HUES6 (cell line): ENCODE results near the gene G3BP1.

Experiments used
- H3K27ac ChIP-seq: 2 replicates; pipeline ENCODE4 v1.7.0; 2013; ENCODE audit warnings: low read depth, mild to moderate bottlenecking, low read length, inconsistent platforms
- H3K27me3 ChIP-seq: 2 replicates; pipeline ENCODE4 v1.6.1; 2013; ENCODE audit warnings: low read length; ENCODE audit not compliant: control insufficient read depth, insufficient read depth
- H3K36me3 ChIP-seq: 2 replicates; pipeline ENCODE4 v1.6.1; 2013; ENCODE audit warnings: low read length; ENCODE audit not compliant: control insufficient read depth, insufficient read depth
- H3K4me1 ChIP-seq: 2 replicates; pipeline ENCODE4 v1.6.1; 2013; ENCODE audit warnings: low read length; ENCODE audit not compliant: control insufficient read depth, insufficient read depth
- H3K4me3 ChIP-seq: 2 replicates; pipeline ENCODE4 v1.5.1; 2013; ENCODE audit warnings: low read depth, low read length
- H3K9ac ChIP-seq: one replicate; pipeline ENCODE4 v1.6.1; 2013; ENCODE audit warnings: mild to moderate bottlenecking, low read length
- H3K9me3 ChIP-seq: 2 replicates; pipeline ENCODE4 v1.6.1; 2013; ENCODE audit warnings: low read depth, low read length; ENCODE audit not compliant: control insufficient read depth, insufficient read depth

Gene G3BP1

DNA sequence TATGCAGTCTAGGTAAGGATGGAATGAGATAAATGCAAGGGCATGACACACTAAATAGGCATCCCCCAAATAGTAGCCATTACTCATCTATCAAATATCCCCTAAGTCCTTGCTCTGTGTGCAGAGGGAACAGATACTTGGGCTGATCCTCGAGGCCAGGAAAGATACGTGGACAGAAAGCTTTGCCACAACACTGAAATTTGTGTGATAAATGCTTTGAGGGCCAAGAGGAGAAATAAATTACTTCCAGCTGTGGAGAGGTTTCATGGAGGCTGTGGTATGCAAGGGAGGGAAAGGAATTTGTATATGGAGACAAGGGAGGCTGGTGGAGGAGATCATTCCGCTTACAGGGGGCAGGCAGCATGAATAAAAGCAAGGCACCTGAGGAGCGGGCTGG, 31.8 kb upstream of the G3BP1 start:
- Histone ChIP-seq H3K36me3 (peaks cover 9% of the 10 kb centered on the region), H3K4me3 (no peak overlapping the region; the same call in 1 of the 2 replicates), H3K27ac (peak overlapping the region; percentile 39; the same call in 1 of the 2 replicates), H3K9ac (peak overlapping the region; percentile 68), H3K9me3 (no peaks in the 10 kb centered on the region), H3K4me1 (peaks cover 16% of the 10 kb centered on the region), H3K27me3 (no peaks in the 10 kb centered on the region)

DNA sequence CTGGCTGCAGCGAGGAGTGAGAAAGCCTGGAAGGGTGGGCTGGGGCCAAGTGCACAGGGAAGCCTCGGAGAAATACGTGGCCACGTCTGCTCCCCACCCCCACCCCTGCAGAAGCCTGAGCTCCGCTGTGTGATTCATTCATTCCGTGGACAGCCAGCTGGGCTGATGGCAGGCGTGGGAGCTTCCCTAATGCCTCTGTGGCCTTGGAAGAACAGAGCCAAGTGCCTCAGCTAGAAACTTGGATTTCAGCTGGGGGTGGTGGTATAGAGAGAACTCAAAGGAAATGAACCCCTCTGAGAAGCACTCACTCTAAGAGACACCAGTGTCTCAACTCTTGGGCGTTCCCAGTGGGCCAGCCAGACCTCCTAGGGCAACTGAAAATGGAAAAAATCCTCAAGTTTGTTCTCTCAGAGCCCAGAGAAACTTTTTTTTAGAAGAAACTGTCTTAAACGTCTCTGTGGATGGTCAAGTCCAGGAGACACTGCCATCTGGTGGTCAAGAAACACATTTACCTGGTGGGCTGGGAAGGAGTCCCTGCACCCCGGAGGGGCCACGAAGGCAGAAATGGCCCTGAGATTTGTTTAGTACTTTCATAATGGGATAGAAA, 31.3 kb upstream of the G3BP1 start:
- H3K27ac ChIP-seq: peak overlapping the region; percentile 64; the same call in 1 of the 2 replicates
- peaks cover 16% of the 10 kb centered on the region for H3K4me1 ChIP-seq
- H3K36me3 ChIP-seq: peaks cover 14% of the 10 kb centered on the region
- H3K9ac ChIP-seq: peak overlapping the region; percentile 68
- H3K4me3 ChIP-seq: no peak overlapping the region; the same call in 1 of the 2 replicates
- H3K9me3 ChIP-seq: no peaks in the 10 kb centered on the region
- H3K27me3 ChIP-seq: no peaks in the 10 kb centered on the region

DNA sequence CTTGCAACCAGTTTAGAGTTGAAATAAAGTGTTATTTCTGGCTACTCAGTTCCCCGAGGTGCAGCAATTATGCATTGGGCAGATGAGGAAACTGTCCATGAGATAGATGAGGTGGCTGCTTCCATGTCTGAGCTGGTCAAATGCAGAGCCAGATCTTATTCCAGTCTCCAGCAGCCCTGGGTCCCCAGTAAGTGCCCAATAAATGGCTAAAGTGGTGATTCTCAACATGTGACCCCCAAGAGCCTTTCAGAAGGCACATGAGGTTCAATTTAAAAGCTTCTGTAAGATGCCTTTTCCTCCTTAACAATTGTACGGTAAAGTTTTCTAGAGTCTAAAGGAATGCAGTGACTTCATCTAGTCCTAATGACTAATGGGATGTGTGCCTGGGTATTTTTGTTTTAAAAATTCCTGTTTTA, 30.8 kb upstream of the G3BP1 start:
- H3K36me3 ChIP-seq: peaks cover 19% of the 10 kb centered on the region
- peaks cover 16% of the 10 kb centered on the region for H3K4me1 ChIP-seq
- no peak overlapping the region for H3K27ac ChIP-seq
- H3K9ac ChIP-seq: no peak overlapping the region
- H3K9me3 ChIP-seq: no peaks in the 10 kb centered on the region
- no peak overlapping the region for H3K4me3 ChIP-seq
- H3K27me3 ChIP-seq: no peaks in the 10 kb centered on the region

DNA sequence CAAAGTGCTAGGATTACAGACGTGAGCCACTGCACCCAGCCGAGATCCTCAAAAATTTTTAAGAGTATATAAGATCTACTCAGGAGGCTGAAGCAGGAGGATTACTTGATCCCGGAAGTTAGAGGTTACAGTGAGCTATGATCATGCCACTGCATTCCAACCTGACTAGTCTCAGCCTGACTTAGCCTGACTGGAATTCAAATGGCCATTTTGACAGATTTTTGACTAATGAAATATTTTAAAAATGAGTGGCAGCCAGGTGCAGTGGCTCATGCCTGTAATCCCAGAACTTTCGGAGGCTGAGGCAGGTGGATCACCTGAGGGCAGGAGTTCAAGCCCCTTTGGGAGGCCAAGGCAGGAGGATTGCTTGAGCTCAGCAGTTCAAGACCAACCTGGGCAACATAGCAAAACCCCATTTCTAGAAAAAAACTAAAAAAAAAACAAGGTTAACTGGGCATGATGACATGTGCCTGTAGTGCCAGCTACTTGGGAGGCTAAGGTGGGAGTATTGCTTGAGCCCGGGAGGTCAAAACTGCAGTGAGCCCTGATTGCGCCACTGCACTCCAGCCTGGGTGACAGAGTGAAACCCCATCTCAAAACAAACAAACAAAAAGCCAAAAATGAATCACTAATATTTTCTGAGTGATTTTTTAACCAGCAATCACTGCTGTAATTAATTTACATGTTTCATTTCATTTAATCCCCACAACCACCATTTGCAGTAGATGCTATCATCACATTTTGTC, 29.9 kb upstream of the G3BP1 start:
- Histone ChIP-seq H3K9ac (no peak overlapping the region), H3K9me3 (no peaks in the 10 kb centered on the region), H3K4me1 (peaks cover 16% of the 10 kb centered on the region), H3K27ac (no peak overlapping the region), H3K27me3 (no peaks in the 10 kb centered on the region), H3K36me3 (peaks cover 23% of the 10 kb centered on the region), H3K4me3 (no peak overlapping the region)

DNA sequence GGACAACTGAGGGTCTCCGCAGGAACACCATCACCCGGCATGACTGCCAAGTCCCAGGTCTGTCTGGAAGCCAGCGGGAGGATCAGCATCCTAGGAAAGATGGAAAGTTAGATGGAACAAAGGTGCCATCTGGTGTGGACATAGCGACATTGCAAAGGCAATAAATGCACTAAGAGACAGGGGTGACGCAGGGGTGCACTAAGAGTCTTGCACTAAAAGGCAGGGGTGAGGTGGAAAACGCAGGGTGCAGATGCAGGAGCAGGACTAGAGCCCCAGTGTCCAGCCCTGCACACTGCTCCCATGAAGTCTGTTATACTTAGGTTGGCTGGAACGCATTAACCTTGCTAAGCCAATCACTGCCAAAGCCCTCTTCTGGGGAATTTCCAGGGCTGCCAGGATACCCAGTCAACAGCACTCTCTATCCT, 28.9 kb upstream of the G3BP1 start:
- Histone ChIP-seq H3K9ac (no peak overlapping the region), H3K36me3 (peaks cover 23% of the 10 kb centered on the region), H3K9me3 (no peaks in the 10 kb centered on the region), H3K27me3 (no peaks in the 10 kb centered on the region), H3K27ac (no peak overlapping the region), H3K4me1 (peaks cover 16% of the 10 kb centered on the region), H3K4me3 (no peak overlapping the region)

DNA sequence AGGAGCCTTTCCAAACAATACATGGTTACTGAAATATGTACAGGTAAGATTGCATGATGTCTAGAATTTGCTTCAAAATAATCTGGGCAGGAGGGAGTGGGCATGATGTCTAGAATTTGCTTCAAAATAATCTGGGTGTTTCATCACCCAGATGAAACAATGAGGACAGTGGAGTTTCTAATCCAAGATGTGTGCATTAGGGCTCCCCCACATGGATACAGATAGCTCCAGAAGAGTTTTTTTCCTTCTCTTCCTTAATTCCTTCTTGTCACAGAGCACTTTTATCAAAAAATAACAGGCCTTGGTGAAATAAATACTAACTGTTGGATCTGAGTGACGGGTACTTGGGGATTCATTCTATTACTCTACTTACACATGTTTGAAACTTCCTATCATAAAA, 28.2 kb upstream of the G3BP1 start:
- Histone ChIP-seq H3K27me3 (no peaks in the 10 kb centered on the region), H3K9ac (no peak overlapping the region), H3K4me1 (peaks cover 16% of the 10 kb centered on the region), H3K27ac (no peak overlapping the region), H3K4me3 (no peak overlapping the region), H3K9me3 (no peaks in the 10 kb centered on the region), H3K36me3 (peaks cover 23% of the 10 kb centered on the region)

DNA sequence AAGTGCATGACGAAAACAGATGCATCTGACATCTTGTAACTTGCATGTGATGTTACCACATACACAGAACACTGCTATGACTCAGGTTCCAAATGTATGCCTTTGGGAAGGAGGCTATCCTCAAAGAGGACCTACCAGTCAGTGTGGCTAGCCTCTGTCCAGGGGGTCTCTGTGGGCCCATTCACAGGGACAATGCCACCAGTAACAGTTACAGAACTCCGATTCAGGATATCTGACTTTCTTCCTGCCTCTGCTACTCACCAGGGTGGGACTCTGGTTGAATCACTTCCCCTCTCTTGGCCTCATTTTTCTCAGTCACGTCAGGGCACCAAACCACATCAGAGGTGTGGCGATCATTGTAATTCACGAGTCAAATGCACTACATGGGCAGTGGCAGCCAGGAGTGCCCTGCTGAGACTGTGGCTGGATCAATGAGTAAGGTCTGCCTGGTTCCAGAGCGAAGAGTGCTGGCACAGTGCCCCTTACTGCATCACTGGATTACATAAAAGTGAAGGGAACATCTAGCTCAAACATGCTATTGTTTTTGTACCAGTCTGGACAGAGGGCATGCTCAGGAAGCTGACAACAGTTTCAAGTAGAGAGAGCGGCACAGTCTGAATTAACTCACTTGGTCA, 26.6 kb upstream of the G3BP1 start:
- peaks cover 23% of the 10 kb centered on the region for H3K36me3 ChIP-seq
- H3K4me1 ChIP-seq: peaks cover 6% of the 10 kb centered on the region
- no peaks in the 10 kb centered on the region for H3K27me3 ChIP-seq
- no peak overlapping the region for H3K9ac ChIP-seq
- no peaks in the 10 kb centered on the region for H3K9me3 ChIP-seq
- H3K27ac ChIP-seq: no peak overlapping the region
- H3K4me3 ChIP-seq: no peak overlapping the region

DNA sequence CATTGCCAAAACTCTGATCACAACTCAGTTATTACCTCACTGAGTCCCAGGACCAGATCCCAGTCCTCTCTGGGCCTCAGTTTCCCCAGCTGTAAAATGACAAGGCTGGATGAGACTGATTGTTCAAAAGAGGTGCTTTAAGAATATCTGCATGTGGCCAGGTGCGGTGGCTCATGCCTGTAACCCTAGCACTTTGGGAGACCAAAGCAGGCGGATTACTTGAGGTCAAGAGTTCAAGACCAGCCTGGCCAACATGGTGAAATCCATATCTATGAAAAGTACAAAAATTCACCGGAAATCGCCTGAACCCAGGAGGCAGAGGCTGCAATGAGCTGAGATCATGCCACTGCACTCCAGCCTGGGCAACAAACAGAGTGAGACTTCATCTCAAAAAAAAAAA, 21.6 kb upstream of the G3BP1 start:
- peaks cover 18% of the 10 kb centered on the region for H3K36me3 ChIP-seq
- no peak overlapping the region for H3K9ac ChIP-seq
- no peaks in the 10 kb centered on the region for H3K9me3 ChIP-seq
- no peak overlapping the region for H3K27ac ChIP-seq
- no peak overlapping the region for H3K4me3 ChIP-seq
- H3K4me1 ChIP-seq: peaks cover 3% of the 10 kb centered on the region; the same call in 1 of the 2 replicates
- H3K27me3 ChIP-seq: no peaks in the 10 kb centered on the region

DNA sequence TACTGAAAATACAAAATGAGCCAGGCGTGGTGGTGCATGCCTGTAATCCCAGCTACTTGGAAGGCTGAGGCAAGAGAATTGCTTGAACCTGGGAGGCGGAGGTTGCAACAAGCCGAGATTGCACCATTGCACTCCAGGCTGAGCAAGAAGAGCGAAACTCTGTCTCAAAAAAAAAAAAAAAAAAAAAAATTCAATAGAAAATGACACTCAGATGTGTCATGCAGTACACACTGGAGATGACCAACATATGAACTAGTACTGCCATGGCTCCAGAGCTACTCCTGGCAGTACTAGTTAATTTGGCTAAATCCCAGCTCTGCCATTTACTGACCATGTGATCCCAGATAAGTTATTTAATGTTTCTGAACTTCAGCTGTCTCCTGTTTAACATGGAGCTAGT, 20.7 kb upstream of the G3BP1 start:
- Histone ChIP-seq H3K36me3 (peaks cover 8% of the 10 kb centered on the region), H3K9me3 (no peaks in the 10 kb centered on the region), H3K4me1 (peaks cover 8% of the 10 kb centered on the region)

DNA sequence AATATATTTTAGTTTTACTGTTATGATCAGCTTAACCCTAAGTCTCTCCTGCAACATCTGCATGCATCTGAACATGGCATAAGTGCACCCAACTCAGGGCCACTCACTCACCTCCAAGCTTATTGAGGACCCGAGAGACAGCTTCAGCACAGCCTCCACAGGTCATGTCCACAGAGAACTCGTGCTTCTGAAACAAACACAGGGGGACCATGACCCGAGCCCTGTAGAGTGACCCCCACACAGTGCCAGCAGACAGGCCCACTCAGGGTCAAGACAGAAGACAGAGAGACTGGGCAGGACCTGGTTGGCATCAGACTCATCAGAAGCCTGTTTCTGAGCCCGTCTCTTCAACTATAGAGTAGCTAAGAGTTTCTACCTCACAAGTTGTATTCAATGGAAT, 20.2 kb upstream of the G3BP1 start:
- H3K4me1 ChIP-seq: peaks cover 8% of the 10 kb centered on the region
- H3K27ac ChIP-seq: no peak overlapping the region
- H3K36me3 ChIP-seq: peaks cover 6% of the 10 kb centered on the region
- H3K9ac ChIP-seq: no peak overlapping the region
- no peak overlapping the region for H3K4me3 ChIP-seq
- H3K9me3 ChIP-seq: no peaks in the 10 kb centered on the region
- no peaks in the 10 kb centered on the region for H3K27me3 ChIP-seq

More for the DNA sequence above, 20.7 kb upstream of the G3BP1 start:
- no peak overlapping the region for H3K27ac ChIP-seq
- H3K9ac ChIP-seq: no peak overlapping the region
- H3K27me3 ChIP-seq: no peaks in the 10 kb centered on the region
- no peak overlapping the region for H3K4me3 ChIP-seq

DNA sequence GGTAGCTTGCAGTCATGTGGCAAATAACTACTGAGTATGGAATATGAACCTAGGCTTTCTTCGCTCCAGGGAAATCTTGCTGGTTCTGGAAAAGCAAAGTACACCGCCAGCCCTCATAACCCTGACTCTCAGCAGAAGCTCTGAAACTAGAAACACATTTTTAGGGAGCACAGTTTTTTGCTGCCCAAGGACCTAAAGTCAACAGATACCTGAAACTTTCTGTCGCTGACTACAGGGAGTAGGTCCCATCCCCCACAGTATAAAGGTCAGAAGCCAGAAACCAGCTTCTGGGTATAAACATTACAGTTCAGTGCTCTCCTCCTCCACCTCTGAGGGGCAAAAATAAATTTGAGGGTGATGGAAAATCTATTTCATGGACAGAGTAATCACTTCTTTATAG, 16.4 kb upstream of the G3BP1 start:
- Histone ChIP-seq H3K4me1 (peaks cover 24% of the 10 kb centered on the region), H3K36me3 (peaks cover 6% of the 10 kb centered on the region), H3K4me3 (no peak overlapping the region), H3K27me3 (no peaks in the 10 kb centered on the region), H3K27ac (no peak overlapping the region), H3K9me3 (no peaks in the 10 kb centered on the region), H3K9ac (peak overlapping the region; percentile 14)
